ENCODE data around the gene FUT9.

DNA sequence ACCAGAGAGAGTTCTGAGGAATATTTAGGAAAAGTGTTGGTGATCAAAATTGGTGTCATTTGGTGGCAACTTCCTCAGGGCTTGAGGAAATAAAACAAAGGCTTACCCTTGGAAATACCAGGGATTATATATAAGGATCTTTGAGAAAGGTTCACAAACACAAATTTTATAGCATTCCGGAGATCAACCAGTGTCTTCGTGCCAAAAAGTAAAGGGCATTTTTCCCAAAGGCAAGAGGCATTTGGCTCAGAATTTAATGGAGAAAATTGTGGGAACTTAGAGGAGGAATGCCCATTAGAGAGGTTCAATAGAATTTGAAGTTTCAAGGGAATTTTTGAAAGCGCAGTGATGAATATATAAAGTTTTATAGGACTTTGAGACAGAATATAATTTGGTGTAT lies 179.5 kb downstream of the FUT9 start:
- TF ChIP-seq, protein P1, sequence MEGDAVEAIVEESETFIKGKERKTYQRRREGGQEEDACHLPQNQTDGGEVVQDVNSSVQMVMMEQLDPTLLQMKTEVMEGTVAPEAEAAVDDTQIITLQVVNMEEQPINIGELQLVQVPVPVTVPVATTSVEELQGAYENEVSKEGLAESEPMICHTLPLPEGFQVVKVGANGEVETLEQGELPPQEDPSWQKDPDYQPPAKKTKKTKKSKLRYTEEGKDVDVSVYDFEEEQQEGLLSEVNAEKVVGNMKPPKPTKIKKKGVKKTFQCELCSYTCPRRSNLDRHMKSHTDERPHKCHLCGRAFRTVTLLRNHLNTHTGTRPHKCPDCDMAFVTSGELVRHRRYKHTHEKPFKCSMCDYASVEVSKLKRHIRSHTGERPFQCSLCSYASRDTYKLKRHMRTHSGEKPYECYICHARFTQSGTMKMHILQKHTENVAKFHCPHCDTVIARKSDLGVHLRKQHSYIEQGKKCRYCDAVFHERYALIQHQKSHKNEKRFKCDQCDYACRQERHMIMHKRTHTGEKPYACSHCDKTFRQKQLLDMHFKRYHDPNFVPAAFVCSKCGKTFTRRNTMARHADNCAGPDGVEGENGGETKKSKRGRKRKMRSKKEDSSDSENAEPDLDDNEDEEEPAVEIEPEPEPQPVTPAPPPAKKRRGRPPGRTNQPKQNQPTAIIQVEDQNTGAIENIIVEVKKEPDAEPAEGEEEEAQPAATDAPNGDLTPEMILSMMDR (IDR thresholded peaks at IDR 0.05; ENCODE audit: low read depth, low read length), result no peak
- TF ChIP-seq, protein P2, sequence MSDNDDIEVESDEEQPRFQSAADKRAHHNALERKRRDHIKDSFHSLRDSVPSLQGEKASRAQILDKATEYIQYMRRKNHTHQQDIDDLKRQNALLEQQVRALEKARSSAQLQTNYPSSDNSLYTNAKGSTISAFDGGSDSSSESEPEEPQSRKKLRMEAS (IDR thresholded peaks at IDR 0.05; ENCODE audit: low read depth, low read length), result no peak
